ES-I3 (cell line): ENCODE data around the gene CWF19L1.
"Not testable (repeated sequence)": the region's sequence is repeated elsewhere in the genome, so short reads cannot be mapped to it uniquely, and the experiment has no call there.

ENCODE experiments used
- H3K36me3 ChIP-seq: 2 replicates; pipeline ENCODE4 v1.6.1; 2013; ENCODE audit warnings: mild to moderate bottlenecking, low read length, control low read depth, moderate library complexity; ENCODE audit not compliant: insufficient read depth
- H3K4me1 ChIP-seq: 2 replicates; pipeline ENCODE4 v1.6.1; 2013; ENCODE audit warnings: mild to moderate bottlenecking, control low read depth, low read length; ENCODE audit not compliant: insufficient read depth
- H3K9ac ChIP-seq: 2 replicates; pipeline ENCODE4 v1.6.1; 2013; ENCODE audit warnings: low read depth, mild to moderate bottlenecking, low read length, moderate library complexity
- H3K9me3 ChIP-seq: 2 replicates; pipeline ENCODE4 v1.6.1; 2013; ENCODE audit warnings: mild to moderate bottlenecking, low read length, moderate library complexity; ENCODE audit not compliant: control insufficient read depth, insufficient read depth

The CWF19L1 gene

DNA sequence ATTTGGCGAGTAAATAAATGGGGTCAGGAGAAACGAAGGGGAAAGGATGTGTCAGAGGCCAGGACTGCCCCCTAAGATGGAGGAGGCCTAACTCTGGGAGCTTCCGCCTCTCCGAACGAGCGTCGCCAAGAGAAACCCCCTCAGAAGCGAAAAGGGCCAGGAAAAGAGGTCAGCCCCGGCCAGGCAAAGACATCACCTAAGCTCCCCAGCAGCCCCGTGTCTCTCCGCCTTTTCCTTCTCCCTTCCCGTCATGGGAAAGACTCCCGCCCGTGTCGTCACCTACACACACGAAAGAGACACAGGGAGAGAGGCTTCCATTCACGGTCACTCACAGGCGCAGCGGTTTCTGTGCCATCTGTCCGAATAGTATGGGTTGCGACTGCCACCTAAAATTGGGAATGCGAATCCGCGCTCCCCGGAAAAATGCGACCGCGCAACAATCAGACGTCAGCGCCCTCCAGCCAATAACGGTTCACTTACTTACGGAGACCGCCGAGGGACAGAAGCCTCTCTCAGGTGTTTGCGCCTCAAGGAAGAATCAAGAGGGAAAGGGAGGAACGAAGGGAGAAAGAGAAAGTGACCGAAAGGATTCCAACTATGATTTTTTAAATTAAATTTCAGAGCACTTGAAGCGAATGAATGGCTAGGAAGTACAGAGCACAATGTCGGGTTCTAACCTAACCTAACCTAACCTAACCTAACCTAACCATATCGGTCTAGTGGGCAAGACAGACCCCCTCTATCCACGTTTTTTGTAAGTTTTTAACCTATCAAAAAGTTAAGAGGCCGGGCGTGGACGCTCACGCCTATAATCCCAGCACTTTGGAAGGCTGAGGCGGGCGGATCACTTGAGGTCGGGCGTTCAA is at the start of gene CWF19L1:
CWF19L1 (minus strand) TSS at position 400 of the 866 bp plus-strand sequence; CDS start at position 355, 45 bp downstream.
- Histone ChIP-seq H3K36me3 (no peaks in the 10 kb centered on the region), H3K9ac (peak within 1 kb of the TSS; percentile 90), H3K4me1 (no peaks in the 10 kb centered on the region), H3K9me3 (no peaks in the 10 kb centered on the region)

DNA sequence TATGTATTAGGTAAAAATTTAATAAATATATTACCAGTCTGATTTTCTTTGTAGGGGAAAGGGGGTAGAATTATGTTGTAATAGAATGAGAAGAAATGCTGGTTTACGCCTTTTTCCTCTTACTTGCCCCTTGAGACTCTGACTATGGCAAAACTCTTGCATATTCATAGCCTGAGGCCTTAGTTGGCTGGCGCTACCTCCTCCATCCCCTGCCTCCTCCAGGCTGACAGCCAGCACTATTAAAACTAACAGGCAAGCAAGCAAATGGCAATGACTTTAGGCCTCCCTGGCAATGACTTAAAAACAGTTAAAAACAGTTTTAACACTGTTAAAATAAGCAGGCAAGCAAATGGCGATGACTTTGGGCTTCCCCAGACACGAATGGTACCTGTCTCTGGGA is 48.2 kb upstream of the CWF19L1 start:
- no peaks in the 10 kb centered on the region for H3K36me3 ChIP-seq
- no peaks in the 10 kb centered on the region; the same call in 1 of the 2 replicates for H3K4me1 ChIP-seq
- no peaks in the 10 kb centered on the region for H3K9me3 ChIP-seq

DNA sequence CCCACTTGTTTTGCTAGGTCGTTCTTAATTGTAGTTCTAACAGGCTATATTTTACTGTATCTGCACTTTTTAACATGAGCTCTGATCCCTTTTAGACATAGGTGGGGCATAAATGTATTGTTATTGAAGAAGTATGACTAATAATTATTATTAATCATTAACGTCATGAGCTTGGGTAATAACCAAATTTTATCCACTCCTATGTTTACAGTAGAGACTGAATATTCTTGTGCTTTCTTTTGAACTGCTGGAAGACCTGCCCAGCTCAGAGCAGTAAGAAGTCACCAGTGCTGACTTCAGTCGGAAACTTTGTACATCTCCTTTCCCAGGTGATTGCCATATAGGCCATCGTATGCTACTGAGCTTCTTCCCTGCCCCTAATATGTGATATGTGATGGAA is 43.9 kb upstream of the CWF19L1 start:
- no peaks in the 10 kb centered on the region; the same call in 1 of the 2 replicates for H3K4me1 ChIP-seq

More for the DNA sequence above, 48.2 kb upstream of the CWF19L1 start:
- no peak overlapping the region for H3K9ac ChIP-seq

DNA sequence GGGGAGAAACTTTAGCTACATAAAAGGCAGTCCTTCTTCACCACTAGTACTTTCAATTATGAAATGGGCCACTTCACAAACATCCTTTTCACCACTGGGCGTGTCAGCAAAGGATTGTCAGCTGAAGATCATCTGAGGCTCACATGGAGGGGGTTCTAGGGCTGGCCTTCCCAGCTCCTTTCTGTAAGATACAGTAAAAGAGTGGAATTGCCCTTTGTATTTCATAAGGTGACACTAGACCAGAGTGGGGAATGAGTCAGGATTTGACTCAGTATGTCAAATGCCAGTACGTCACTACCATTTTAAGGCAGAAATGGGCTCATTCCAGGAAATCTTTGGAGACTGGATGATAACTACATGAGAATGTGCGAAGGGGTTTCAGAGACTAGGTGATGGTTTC is 40.2 kb upstream of the CWF19L1 start:
- Histone ChIP-seq H3K9me3 (no peaks in the 10 kb centered on the region), H3K36me3 (no peaks in the 10 kb centered on the region), H3K4me1 (no peaks in the 10 kb centered on the region), H3K9ac (no peak overlapping the region)

More for the DNA sequence above, 43.9 kb upstream of the CWF19L1 start:
- Histone ChIP-seq H3K36me3 (no peaks in the 10 kb centered on the region), H3K9ac (no peak overlapping the region), H3K9me3 (no peaks in the 10 kb centered on the region)

DNA sequence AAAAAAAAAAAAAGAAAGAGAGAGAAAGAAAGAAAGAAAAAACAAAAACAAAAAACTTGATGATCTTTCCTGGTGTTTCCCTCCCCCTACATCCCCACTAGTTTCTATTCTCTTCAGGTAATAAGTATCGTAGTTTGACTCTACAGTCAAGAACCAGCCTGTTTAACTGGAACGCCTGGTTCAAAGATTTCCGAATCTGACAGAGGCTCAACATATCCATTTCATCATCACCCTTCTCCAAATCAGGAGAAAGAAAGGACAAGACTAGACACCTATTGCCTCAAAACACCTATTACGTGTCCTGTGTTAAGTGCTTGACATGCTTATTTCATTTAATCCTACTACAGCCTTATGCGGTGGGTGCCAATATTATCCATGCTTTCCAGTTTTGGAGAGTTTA is 39.4 kb upstream of the CWF19L1 start:
- no peak overlapping the region for H3K9ac ChIP-seq
- H3K36me3 ChIP-seq = no peaks in the 10 kb centered on the region
- H3K9me3 ChIP-seq = no peaks in the 10 kb centered on the region
- no peaks in the 10 kb centered on the region for H3K4me1 ChIP-seq

DNA sequence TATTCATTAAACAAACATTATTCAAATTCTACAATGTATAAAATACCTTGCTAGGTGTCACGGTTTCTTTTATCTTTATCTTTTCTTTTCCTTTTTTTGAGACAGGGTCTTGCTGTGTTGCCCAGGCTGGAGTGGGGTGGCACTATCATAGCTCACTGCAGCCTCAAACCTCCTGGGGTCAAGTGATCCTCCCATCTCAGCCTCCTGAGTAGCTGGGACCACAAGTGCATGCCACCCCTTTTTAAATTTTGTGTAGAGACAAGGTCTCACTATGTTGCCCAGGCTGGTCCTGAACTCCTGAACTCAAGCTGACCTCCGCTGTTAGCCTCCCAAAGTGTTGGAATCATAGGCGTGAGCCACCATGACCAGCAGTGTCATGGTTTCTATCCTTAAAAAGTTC is 37.0 kb upstream of the CWF19L1 start:
- Histone ChIP-seq H3K9ac (no peak overlapping the region), H3K4me1 (no peaks in the 10 kb centered on the region), H3K36me3 (no peaks in the 10 kb centered on the region), H3K9me3 (peaks cover 3% of the 10 kb centered on the region)

DNA sequence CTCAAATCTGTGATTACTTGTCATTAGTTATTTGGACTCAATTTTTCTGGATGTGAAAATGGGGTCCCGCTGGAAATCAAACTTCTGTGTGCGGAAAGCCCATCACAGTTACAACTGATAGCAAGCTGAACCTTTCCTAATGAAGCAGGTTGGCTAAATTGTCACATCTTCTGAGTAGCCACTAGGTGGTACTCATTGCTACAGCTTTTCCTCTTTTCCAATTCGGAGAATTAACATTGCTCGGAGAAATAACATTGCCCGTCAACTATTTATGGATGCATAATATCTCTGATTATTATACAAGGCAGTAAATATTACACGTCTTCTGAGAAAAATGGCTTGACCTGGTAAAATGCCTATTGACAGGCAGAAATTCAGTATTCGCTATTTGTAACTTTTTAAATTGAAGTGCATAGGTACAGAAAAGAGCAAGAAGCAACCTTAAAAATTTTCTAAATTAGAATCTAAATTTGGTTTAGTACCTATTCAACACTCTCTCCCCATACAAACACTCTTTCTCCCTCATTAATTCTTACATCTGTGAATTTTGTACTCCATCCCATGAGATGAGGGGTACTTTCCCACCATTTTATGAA is 36.4 kb upstream of the CWF19L1 start:
- no peaks in the 10 kb centered on the region for H3K4me1 ChIP-seq

DNA sequence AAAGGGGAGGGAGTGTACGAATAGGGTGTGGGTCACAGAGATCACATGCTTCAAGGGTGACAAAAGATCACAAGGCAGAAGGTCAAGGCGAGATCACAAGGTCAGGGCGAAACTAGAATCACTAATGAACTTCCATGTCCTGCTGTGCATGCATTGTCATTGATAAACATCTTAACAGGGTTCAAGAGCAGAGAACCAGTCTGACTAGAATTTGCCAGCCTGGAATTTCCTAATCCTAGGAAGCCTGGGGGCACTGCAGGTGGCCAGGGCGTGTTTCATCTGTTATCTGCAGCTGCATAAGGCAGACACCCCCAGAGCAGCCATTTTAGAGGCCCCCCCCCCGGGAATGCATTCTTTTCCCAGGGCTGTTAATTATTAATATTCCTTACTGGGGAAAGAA is 33.7 kb upstream of the CWF19L1 start:
- not testable (repeated sequence) for H3K4me1 ChIP-seq, H3K9me3 ChIP-seq, H3K36me3 ChIP-seq, H3K9ac ChIP-seq

More for the DNA sequence above, 36.4 kb upstream of the CWF19L1 start:
- H3K9ac ChIP-seq = no peak overlapping the region
- H3K36me3 ChIP-seq = no peaks in the 10 kb centered on the region
- peaks cover 3% of the 10 kb centered on the region for H3K9me3 ChIP-seq

DNA sequence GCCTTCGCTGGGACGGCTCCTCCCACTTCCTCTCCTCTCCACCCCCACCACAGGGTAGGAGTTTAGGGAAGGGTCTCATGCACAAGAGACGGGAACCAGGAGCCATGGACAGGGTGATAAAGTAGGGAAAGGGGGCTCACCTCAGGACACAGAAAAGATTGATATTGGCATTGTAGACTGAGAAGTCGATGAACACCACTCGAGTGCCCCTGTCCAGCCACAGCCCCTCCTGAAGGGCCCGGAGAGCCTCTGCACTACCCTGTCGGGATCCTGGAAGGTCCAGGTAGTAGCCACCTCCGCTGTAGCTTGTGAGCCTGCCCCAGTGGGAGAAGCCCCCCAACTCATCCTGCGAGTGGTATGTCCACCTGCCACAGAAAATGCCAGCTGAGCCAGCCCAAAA is 29.8 kb upstream of the CWF19L1 start:
- H3K36me3 ChIP-seq = no peaks in the 10 kb centered on the region
- no peak overlapping the region for H3K9ac ChIP-seq
- H3K9me3 ChIP-seq = peaks cover 3% of the 10 kb centered on the region
- no peaks in the 10 kb centered on the region for H3K4me1 ChIP-seq

DNA sequence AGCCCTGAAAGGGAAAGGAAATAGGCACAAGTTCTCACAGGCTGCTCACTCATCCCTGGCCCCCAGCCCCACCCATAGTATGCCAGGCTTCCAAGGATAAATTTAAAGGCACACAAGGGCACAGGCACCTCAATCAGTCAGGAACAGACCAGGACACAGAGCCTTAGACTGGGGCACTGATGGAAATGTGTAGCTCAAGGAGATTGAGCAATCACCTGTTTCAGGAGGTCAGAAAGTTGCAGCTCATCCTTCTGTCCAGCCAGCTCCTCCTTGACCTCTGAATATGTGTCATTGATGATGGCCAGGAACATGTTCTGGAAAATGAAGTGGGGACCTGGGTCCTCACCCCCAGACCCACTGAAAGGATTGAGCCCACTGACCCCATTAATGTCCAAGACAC is 25.6 kb upstream of the CWF19L1 start:
- Histone ChIP-seq H3K36me3 (no peaks in the 10 kb centered on the region), H3K4me1 (no peaks in the 10 kb centered on the region), H3K9me3 (no peaks in the 10 kb centered on the region), H3K9ac (no peak overlapping the region)

DNA sequence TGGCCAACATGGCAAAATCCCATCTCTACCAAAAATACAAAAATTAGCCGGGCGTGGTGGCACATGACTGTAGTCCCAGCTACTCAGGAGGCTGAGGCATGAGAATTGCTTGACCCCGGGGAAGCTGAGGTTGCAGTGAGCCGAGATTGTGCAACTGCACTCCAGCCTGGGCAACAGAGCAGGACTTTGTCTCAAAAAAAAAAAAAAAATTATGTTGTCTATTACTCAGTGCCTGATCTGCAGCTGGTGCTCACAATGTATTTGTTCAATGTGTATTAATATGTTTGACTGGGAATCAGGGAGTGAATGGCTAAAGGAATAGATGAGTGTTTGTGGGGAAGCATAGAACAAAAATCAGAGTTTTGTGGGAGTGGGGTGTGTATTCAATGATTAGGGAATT is 24.9 kb upstream of the CWF19L1 start:
- not testable (repeated sequence) for H3K4me1 ChIP-seq, H3K9ac ChIP-seq, H3K9me3 ChIP-seq, H3K36me3 ChIP-seq

DNA sequence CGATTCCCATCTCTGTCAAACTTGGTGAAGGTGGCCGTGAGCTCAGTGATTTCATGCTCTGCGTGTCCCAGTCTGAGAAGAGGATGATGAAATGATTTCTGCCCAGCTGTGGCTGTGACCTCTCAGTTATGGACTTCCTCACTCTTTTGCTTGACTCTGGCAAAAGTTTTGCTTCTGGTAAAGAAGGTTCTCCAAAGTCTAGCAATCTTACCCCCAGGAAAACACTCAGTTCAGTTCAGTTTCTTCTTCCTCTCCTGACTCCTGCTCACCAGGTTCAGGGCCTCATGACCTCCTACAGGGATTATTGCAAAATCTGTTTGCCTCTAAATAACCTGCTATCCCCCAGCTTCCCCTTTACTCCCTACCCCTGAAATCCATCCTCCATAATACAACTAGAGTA is 23.9 kb upstream of the CWF19L1 start:
- H3K4me1 ChIP-seq = 0 out of 2 replicates have a peak, but pooled peaks cover 5% of the 10 kb centered on the region
- H3K9me3 ChIP-seq = no peaks in the 10 kb centered on the region
- no peaks in the 10 kb centered on the region for H3K36me3 ChIP-seq
- H3K9ac ChIP-seq = no peak overlapping the region

DNA sequence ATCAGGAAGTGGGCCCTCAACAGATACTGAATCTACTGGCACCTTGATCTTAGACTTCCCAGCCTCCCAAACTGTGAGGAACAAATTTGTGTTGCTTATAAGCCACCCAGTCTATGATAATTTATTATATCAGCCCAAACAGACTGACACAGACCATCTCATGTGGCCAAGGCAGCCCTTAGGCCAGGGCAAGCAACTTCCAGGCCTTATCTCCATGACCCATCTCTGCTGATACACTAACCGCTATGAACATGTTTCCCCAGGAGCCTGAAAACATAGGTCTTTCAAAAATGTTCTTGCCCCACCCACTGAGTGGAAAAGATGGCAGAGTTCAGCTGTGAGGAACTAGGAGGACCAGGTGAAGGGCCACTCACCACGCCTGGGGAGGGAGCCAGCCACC is 22.2 kb upstream of the CWF19L1 start:
- Histone ChIP-seq H3K36me3 (peaks cover 4% of the 10 kb centered on the region; the same call in 1 of the 2 replicates), H3K9me3 (no peaks in the 10 kb centered on the region), H3K4me1 (0 out of 2 replicates have a peak, but pooled peaks cover 5% of the 10 kb centered on the region), H3K9ac (no peak overlapping the region)

DNA sequence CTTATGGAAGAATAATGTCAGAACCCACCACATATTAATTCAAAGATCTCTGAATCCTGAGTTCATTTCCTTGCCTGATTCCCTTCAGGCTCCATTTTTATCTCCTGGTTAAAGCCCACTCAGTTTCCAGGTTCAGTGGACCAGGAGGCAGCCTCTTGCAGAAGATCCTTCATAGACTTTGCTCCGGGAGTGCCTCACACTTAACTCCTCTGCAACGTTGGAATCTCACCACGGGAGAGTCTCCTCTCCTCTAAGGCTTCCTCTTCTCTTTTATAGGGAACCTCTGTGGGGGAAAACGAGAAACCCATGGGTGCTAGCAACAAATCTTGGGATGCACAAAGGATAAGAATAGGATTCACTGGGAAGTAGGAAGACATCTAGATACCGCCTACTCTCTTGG is 20.8 kb upstream of the CWF19L1 start:
- Histone ChIP-seq H3K9ac (no peak overlapping the region), H3K4me1 (0 out of 2 replicates have a peak, but pooled peaks cover 5% of the 10 kb centered on the region), H3K9me3 (no peaks in the 10 kb centered on the region), H3K36me3 (peaks cover 8% of the 10 kb centered on the region; the same call in 1 of the 2 replicates)

DNA sequence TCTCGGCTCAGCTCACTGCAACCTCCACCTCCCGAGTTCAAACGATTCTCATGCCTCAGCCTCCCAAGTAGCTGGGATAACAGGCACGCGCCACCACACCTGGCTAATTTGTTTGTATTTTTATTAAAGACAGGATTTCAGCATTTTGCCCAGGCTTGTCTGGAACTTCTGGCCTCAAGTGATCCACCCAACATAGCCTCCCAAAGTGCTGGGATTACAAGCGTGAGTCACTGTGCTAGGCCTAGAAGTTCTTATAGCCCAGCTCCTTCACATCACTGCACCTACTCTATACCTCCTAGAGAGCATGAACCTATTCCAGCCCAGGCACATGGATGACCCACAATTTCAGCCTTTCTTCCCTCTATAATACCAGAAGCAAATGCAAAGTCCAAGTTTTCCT is 20.3 kb upstream of the CWF19L1 start:
- Histone ChIP-seq H3K4me1 (0 out of 2 replicates have a peak, but pooled peaks cover 5% of the 10 kb centered on the region), H3K36me3 (peaks cover 8% of the 10 kb centered on the region; the same call in 1 of the 2 replicates), H3K9ac (no peak overlapping the region), H3K9me3 (no peaks in the 10 kb centered on the region)
